Hepatic stellate cell (primary cell): Measurements from ENCODE around the gene CST9.
"Not testable (repeated sequence)": the region's sequence is repeated elsewhere in the genome, so short reads cannot be mapped to it uniquely, and the experiment has no call there.

ENCODE experiments used
- DNase-seq: peaks from one replicate; pipeline ENCODE4 v3.0.0; 2011; ENCODE audit warnings: low spot score

CST9 gene

DNA sequence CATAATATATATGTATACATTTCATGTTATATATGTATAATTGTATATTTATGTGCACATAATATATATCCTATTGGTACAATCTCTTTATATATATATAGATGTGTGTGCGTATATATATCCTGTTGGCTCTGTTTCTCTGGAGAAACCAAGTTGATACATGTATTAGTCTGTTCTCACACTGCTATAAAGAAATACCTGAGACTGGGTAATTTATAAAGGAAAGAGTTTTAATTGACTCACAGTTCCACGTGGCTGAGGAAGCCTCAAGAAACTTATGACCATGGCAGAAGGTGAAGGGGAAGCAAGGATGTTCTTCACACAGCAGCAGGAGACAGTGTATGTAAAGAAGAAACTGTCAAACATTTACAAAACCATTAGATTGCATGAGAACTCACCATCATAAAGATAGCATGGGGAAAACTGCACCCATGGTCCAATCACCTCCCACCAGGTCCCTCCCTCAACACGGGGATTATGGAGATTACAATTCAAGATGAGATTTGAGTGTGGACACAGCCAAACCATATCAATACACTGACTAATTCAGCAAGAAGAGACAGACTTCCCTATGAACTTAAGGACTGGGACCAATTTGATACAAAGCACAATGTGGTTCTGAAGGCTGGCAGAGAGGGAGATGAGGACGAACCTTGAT, 18.1 kb upstream of the CST9 start:
- DNase-seq, result no peak

- DNase-seq, result peak; percentile 79
These were observed 17.2 kb upstream of the CST9 start for GRCh38 chr20:23622839-23623343.

DNA sequence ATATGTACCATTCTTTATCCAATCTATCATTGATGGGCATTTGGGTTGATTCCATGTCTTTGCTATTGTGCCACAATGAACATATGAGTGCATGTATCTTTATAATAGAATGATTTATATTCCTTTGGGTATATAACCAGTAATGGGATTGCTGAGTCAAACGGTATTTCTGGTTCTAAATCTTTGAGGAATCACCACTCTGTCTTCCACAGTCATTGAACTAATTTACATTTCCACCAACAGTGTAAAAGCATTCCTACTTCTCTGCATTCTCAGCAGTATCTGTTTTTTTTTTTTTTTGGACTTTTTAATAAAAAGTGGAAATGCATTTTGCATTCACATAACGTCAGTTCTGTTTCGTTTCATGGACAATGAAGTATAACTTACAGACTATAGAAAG, 16.7 kb upstream of the CST9 start:
- not testable (repeated sequence) for DNase-seq

DNA sequence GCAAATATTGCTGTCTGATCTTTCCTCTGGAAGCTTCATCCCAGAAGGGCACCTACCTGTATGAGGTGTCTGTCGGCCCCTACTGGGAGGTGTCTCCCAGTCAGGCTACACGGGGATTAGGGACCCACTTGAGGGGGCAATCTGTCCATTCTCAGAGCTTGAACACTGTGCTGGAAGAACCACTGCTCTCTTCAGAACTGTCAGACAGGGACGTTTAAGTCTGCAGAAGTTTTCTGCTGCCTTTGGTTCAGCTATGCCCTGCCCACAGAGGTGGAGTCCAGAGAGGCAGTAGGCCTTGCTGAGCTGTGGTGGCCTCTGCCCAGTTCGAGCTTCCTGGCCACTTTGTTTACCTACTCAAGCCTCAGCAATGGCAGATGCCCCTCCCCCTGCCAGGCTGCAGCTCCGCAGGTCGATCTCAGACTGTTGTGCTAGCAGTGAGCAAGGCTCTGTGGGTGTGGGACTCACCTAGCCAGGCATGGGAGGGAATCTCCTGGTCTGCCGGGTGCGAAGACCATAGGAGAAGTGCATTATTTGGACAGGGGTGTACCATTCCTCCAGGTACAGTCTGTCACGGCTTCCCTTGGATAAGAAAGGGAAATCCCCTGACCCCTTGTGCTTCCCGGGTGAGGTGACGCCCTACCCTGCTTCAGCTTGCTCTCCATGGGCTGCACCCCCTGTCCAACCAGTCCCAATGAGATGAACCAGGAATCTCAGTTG, 15.1 kb upstream of the CST9 start:
- DNase-seq, result not testable (repeated sequence)

DNA sequence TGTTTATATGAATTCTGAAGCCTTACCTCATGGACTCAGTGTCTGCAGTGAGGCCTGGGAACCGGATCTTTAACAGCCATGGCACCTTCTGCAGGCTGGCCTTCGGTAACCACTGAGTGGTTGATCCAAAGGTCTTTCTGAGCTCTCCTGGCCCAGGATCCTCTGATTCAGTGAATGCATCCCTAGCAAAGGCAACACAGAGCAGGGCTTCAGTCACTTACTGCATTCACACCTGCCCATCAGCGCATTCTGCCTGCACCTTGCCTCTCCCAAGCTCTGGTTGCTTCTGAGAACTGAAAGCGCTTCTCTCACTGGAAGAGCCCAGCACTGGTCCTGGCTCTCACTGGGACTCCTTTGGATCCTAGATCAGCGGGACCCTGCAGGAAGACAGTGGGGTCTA, 8.4 kb upstream of the CST9 start:
- DNase-seq, result no peak

GRCh38 chr20:23613676-23614075, 8.0 kb upstream of the CST9 start:
- DNase-seq, result no peak

- DNase-seq, result no peak
These were observed 6.7 kb upstream of the CST9 start for GRCh38 chr20:23612396-23612795.

- no peak for DNase-seq
These were observed 3.9 kb upstream of the CST9 start for GRCh38 chr20:23609486-23610109.

DNA sequence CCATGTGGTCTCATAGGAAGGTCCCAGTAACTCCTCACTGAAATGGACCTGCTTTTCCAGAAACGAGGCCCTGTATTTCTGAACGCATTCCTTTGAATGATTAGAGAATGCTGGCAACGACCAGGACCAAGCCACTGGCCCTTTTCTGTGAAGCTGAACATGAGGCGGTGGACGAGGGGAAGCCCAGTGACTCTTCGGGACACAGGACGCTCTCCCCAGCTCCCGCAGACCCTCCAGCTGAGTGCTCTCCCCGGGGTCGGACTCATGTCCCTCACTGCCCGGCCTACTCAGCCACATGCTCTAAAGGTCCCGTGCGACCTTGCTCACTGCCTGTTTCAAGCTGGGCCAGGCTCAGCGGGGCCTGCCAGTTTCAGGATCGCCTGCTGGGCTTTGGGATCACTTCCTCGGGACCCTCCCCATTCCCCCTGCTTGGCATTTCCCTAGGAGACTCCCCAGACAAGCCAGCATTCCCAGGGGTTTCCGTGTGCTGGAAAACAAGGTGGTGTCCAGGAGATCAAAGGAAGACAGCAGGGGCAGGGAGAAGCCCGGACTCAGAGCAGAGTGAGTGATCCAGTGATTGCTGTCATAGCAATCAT, 2.6 kb upstream of the CST9 start:
- no peak for DNase-seq

DNA sequence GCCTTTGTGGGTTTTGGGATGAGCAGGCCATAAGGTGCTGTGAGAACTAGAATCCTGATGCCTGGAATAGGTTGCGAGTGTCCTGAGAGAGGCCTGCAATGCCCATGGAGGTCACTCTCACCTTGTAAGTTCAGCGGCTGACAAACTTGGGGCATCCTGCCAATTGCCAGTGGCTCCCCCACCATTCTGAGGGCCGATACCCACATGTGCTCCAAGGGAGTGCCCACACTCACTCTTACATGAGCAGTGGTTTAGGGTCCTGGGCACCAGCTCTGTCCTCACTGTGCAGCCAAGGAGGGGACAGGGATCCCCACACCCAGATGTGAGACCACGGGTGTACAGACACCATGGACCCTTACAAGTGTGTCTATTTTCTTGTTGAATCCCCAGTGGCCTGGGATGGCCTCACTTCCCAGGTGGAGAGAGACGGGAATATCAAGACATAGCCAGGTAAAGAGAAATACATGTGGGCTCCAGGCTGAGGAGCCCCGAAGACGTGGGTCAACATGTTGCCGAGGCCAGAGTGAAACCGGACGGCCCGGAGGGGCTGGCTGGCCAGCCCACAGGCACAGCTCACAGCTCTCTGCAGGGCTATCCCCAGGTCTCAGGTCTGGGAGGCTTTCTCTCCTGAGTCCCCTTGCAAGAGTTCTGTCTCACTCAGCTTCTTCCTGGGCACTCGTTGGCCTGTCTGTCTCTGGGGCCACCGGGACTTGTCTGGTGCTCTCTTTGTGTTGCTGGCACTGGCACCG, 2.0 kb upstream of the CST9 start:
- no peak for DNase-seq

GRCh38 chr20:23606652-23607049, 934 bp upstream of the CST9 start:
- peak; percentile 82 for DNase-seq

DNA sequence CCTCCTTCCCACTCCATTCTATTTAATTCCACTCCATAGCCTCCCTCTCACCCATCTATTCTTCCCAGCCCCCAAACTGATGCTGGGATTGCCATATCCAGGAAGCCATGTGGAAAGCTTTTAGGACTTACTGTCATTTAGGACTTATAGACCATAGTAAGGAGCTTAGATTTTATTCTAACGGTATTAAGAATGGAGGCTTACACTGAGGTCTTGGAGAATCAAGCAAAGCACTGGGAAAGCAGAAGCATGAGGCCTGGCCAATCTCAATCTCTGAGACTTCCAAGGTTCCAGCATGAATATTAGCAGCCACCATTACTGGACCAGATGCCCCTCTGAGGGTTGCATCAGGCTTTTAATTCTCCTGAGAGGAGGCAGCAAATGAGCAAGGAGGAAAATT, 1.4 kb downstream of the CST9 start:
- DNase-seq, result no peak

GRCh38 chr20:23603321-23603720, 2.4 kb downstream of the CST9 start:
- DNase-seq, result no peak

- DNase-seq, result no peak
These were observed 3.0 kb downstream of the CST9 start for GRCh38 chr20:23602699-23603098.

- DNase-seq, result no peak
These were observed 3.5 kb downstream of the CST9 start for GRCh38 chr20:23602241-23602640.

GRCh38 chr20:23601715-23602114, 4.0 kb downstream of the CST9 start:
- DNase-seq, result no peak

DNA sequence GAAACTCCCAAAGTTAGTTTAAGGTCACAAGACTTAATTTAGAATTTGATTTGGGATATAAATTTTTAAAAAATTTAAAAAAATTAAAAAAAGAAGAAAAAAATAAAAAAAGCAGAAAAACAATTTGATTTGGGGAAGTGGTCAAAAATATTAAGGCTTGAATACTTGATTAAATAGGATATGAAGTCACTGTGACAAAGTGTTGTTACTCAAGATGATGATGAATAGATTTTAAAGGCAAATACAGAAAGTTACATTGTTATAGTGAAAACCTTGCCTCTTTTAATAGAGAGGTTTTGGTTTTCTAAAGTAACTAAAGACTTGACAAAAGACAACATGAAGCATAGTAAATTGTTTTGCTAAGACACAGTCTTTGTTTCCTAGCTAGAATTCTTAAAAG, 7.2 kb downstream of the CST9 start:
- no peak for DNase-seq

DNA sequence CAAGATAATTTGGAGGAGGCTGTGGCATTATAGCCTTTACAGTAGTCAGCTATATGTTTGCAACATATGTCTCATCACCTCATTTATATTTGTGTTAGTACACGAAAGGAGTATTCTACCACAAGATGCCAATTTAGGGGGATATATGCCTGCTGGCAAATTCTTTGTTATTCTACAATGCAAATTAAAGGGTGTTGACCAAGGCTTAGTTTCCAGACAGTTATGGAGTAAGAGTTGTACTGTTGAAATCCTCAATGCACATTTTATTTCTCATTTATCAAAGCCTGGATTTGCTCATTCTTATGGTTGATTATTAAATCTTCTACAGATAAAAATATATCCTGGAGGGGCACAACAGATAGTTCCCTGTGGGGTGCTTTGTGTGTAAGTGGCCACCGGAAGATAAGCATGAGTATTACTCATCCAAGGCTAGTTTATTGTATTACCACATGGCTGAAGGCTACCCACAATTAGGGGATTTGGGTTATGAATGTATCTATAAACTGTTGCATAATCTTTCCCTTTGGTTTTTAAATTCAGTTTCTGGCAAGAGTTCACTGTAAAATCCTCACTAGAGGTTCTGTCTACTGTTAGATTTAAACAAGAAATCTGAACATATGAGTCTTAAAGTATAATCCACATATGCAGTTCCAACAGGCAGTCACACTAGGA, 9.0 kb downstream of the CST9 start:
- DNase-seq, result no peak

DNA sequence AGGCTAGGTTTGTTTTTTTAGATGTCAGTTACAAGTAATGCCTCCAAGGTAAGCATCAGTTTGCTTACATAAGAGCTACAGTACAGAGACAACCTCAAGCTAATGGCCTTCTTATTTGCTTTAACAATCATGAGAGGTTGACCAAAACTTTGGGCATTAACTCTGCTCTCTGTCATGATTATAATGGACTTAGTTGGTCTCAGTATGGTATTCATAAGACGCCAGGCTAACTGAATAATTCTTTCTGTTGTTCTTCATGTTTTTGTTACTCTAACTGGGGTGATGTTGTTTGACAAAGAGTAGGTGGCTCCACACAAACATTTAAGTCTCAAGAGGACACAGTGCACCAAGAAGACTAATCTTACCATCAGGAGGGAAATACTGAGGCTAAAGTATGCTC, 9.8 kb downstream of the CST9 start:
- no peak for DNase-seq

DNA sequence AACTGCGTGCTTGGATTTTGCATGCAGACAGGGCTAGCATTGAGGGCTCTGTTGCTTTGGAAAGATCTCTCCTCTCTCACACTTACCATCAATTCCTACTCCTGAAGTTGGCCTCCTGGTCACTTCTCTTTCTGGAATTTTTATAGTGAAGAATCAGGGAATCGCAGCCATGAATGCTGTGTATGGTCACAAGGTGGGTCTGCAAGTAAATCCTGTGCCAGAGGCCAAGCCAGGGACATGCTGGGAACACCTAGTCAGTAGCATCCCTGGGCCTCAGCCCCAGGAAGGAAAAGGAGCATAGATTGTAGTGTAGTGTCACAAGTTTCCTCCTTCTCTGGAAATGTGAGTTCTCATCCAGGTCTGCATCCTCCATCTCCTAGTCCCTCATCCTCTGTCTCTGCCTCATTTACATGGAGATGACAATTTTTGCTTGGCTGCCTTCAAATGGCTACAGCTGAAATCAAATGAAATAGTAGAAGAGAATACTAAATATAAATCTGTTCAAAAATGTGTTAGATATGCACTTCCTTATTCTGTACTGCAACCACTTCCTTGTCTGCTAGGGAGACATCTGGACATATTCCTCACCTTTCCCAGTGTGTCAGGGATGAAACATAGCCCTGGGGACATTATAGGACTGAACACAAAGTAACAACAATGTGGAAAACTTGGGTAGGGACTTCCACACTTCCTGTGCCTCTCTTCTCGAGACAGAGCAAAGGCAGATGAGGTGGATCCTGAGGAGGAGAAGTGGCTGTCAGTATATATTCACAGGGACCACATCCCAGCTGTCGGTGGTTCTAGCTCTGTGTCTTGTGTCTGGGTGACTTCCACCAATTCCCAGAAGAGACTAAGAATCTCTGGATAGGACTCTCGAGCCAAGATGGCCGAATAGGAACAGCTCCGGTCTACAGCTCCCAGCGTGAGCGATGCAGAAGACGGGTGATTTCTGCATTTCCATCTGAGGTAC, 17.0 kb downstream of the CST9 start:
- no peak for DNase-seq
